GM19438 (cell line): Measurements from ENCODE around the gene LDLRAD1.
"Not testable (repeated sequence)": the region's sequence is repeated elsewhere in the genome, so short reads cannot be mapped to it uniquely, and the experiment has no call there.

ENCODE experiments used
- ATAC-seq: cut with Tn5 transposase; IDR thresholded peaks from one replicate; pipeline ENCODE4 v1.9.1; 2021; ENCODE audit warnings: low read depth; ENCODE audit not compliant: unreplicated experiment

LDLRAD1 gene

DNA sequence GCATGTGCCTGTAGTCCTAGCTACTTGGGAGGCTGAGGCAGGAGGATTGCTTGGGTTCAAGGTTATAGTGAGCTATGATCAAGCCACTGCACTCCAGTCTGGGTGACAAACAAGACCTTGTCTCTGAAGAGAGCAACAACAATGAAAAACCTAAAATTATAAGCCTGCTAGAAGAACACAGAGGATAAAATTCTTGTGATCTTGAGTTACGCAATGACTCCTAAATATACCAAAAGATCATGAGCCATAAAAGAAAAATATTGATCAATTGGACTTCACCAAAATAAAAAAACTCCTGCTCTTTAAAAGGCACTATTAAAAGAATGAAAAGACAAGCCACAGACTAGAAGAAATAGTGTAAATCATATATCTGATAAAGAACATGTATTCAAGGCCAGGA lies 22.3 kb downstream of the LDLRAD1 start:
- no peak for ATAC-seq

DNA sequence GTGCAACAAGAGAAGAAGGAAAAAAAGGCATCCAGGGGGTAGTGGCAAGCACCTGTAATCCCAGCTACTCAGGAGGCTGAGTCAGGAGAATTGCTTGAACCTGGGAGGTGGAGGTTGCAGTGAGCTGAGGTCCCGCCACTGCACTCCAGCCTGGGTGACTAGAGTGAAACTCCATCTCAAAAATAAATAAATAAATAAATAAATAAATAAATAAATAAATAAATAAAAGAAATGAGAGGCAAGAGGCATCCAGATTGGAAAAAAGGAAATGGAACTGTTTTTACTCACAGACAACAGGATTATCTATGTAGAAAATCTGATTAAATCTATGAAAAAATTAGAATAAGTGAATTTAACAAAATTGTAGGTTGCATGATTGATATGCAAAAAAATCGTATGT lies 23.5 kb downstream of the LDLRAD1 start:
- not testable (repeated sequence) for ATAC-seq

DNA sequence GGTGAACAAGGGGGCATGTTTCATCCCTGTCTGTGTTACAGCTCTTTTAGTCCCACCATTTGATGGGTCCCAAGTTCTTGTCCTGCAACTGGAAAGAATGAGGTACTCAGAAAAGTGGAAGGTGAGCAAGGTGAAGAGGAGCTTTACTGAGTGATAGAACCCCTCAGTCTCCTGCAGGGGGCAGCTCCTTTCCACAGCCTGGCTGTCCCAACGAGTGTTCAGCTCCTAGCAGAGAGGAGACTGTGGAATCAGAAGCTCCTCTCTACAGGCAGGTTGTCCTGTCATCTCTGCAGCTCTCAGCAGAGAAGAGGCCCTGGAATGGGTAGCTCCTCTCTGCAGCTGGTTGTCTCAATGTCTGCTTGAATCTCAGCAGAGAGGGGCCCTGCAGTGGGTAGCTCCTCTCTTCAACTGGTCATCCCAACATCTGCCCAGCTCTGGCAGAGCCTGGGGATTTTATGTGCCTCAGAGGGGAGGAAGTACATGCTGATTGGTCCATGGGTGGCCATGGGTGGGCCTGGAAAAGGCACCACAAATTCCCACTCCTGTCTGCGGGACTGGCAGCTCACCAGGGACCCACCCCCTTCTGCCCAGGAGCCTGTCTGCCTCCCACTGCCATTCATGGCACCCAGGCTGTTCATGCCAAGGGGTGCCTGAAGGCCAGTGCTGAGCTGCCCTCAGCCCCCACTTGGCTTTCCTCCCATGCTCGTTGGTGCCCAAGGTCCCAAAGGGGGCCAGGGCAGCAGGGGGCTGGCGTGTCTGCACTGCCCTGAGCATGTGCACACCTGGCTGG lies 25.7 kb downstream of the LDLRAD1 start:
- no peak for ATAC-seq

DNA sequence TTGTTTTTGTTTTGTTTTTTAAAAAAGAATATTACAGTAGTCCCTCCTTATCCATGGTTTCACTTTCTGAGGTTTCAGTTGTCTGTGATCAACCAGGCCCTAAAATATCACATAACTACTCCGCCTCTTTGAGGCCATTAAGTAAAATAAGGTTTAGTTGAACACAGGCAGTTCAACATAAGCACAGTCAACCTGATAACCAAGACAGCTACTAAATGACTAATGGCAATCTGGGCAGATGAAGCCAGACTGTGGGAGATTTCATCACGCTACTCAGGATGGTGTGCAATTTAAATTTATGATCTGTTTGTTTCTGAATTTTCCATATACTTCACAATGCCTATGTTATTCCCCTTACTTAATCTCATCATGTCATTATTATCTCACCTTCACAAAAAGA lies 30.1 kb downstream of the LDLRAD1 start:
- ATAC-seq: no peak

DNA sequence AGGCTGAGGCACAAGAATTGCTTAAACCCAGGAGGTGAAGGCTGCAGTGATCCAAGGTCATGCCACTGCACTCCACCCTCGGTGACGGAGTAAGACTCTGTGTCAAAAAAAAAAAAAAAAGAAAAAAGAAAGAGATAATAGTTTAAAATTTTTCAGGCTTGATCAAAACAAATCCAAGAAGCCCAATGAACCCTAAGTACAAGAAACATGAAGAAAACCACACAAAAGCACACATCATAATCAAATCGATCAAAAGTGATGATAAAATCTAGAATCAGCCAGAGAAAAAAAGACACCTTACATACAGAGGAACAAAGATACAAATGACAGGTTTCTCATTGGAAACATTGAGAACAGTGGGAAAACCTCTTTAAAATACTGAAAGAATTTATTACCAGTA lies 31.5 kb downstream of the LDLRAD1 start:
- ATAC-seq: no peak

DNA sequence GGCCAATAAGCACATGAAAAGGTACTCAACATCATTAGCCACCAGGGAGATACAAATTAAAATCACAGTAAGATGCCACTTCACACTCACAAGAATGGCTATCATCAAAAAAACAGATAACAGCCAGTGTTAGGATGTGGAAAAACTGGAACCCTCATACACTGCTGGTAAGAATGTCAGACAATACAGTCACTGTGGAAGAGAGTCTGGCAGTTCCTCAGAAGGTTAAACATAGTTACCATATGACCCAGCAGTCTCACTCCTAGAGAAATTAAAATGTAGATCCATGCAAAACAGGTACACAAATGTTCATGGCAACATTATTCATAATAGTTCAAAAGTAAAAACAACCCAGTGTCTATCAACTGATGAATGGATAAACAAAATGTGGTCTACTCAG lies 33.3 kb downstream of the LDLRAD1 start:
- no peak for ATAC-seq

DNA sequence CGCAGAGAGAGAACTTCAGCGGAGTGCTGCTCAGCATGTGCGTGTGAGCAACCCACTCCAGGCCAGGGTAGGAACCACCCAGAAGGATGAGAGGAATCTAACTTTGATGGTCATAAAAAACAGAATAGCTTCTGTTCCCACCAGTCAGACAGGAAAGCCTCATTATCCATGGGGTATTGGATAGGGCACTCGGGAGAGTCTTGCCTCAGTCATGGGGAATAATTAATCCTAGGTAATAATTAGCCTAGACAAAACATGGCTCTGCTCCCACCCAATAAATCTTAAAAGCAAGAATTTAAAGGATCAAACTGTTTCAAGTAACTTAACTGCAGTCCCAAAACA lies 35.3 kb downstream of the LDLRAD1 start:
- no peak for ATAC-seq

DNA sequence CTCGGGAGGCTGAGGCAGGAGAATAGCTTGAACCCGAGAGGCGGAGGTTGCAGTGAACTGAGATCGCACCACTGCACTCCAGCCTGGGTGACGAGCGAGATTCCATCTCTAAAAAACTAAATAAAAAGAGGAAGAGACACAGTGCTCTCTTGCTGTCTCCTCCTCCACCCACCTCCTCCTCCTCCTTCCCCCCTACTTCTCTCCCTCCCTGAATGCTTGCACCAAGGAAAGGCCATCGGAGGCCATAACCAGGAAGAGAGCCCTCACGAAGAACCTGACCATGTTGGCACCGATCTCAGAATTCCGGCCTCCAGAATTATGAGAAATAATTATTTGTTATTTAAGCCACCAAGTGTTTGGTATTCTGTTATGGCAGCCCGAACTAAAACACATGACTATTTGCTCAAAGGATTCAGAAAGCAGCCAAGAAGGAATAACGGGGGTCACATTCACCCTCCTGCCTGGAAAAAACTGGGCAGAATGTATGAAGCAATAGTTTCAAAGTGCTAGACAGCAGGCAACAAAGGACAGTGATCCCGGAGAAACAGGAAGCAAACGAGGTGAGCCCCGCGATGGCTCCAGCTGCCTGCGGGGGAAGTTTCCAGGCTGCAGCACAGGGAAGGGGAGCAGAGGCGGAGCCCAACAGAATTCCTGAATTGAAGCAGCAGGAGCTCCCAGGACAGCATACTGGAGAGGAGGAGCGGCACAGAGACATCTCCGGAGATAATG lies 35.8 kb downstream of the LDLRAD1 start:
- ATAC-seq: no peak

DNA sequence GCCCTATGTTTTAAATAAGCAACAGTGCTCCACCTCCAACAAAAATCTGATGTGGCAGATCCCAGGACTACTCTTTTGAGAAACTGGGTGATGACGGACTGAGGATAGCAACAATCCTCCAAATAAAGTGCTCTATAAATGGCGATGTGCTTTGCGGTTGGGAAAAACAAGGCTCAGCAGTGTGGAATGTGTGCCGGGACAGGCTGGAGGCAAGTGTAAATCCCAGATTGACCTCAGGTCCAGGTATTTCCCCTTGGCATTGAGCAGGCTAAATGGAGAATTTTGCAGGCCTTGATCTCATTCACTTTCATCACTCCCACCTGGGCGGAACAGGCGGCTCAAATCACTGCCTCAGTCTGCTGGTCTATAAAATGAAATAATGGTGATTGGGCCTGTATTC lies 36.8 kb downstream of the LDLRAD1 start:
- no peak for ATAC-seq

DNA sequence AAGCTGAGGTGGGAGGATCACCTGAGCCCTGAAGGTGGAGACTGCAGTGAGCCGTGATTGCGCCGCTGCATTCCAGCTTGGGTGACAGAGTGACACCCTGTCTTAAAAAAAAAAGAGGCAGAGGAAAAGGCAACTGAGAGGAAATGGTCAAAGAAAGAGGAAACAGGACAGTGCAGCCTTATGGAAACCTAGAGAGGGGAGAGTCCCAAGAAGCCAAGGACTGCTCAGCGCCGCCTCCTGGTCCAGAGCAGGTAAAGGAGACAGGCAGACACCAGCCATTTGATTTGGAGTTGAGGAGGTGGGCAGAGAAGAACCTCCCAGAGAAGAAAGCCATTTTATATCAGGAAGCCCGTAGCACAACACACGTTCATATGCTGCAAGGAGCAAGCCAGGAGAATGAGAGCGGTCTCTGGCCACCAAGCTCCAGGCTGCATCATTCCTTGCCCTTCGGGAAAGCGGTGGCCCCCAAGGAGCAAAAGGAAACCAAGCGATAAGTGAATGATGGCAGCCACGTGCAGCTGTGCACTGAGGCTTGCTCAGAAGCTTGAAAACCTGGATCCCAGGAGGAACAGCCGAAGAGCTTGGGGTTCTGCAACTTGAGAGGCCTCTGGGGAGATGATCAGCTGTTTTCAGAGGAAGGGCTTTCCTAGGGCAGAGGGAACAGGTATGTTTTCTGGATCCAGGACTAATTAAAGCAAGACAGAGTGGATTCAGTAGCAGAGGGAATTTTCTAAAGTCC lies 38.1 kb downstream of the LDLRAD1 start:
- no peak for ATAC-seq

DNA sequence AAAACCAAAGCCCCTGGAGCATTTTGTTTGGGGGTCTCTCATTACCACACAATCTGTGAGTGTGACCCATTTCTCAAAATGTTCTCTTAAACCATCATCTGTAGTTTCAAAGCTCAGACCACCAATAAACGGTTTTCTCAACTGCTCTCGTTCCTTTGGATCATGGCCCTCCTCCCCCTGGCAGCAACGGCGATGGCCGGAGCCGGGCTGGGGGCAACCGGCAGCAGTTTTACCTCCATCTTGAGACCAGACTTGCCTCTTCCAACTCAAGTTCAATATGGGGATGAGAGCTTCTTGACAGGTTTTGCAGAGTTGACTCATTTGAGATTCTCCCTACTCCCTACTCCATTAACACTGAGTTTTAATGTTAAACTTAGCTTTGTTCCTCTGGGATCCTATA lies 42.1 kb downstream of the LDLRAD1 start:
- ATAC-seq: no peak

DNA sequence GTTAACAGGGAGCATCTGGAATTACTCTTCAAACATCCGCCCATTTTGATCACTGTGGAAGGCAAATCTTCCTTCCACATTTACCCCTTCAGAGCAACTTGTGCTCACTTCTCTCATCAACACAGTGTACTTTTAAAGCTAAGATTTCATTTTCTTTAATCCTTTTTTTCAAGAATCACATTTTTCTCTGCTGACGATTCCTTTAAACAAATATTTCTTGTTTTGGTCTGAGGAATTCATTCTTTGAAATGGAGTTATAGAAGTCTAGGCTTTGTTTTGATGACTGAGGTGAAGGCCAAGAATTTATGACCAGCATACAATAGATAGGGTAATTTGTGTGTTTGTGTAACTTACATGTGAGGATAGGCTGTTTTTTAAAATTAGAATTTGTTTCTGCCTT lies 46.3 kb downstream of the LDLRAD1 start:
- no peak for ATAC-seq

DNA sequence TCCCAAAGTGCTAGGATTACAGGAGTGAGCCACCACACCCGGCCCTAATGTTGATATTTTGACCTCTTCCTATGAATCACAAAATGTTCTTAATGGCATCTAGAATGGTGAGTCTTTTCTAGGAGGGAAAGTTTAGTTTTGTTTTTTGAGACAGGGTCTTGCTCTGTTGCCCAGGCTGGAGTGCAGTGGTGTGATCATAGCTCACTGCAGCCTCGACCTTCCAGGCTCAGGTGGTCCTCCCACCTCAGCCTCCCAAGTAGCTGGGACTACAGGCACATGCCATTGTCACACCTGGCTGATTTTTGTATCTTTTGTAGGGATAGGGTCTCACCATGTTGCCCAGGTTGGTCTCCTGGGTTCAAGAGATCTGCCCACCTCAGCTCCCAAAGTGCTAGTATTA lies 48.7 kb downstream of the LDLRAD1 start:
- not testable (repeated sequence) for ATAC-seq

DNA sequence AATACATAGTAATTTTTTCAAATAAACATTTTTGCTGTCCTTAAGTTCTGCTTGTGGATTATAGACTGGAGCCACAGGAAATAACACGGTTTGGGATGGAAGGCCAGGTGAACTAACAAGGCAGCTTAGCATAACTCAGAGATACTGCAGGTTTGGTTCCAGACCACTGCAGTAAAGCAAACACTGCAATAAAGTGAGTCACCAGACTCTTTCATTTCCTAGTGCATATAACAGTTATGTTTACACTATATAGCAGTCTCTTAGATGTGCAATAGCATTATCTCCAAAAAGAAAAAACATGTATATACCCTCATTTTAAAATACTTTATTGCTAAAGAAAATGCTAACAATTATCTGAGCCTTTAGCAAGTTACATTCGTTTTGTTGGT lies 49.9 kb downstream of the LDLRAD1 start:
- ATAC-seq: no peak

DNA sequence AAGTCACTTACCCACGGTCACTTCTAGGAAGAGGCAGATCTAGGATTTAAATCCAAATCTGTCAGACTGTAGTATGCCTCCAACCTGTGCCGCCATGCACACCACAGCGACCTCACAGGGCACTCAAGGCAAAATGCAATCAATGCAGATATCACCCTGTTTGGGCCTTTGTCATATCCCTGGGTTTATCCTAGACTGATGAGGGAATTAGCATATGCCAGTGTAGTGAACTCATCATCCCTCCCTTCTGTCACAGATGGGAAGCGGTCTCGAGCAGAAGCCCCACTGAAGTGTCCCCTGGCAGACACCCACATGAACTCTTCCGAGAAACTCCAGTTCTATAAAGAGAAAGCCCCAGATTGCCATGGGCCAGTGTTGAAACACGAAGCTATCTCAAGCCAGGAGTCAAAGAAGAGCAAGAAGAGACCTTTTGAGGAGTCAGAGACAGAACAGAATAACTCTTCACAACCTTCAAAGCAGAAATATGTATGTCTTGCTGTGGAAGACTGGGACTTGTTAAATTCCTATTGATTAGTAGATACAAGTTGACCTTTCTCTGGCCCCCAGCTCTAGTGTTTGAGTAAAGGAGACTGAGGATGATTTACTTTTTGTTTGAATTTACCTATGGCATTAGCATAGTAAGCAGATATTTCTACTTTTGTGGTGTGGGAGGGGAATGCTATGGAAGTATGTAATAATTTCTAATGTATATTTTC lies 50.4 kb downstream of the LDLRAD1 start:
- no peak for ATAC-seq

DNA sequence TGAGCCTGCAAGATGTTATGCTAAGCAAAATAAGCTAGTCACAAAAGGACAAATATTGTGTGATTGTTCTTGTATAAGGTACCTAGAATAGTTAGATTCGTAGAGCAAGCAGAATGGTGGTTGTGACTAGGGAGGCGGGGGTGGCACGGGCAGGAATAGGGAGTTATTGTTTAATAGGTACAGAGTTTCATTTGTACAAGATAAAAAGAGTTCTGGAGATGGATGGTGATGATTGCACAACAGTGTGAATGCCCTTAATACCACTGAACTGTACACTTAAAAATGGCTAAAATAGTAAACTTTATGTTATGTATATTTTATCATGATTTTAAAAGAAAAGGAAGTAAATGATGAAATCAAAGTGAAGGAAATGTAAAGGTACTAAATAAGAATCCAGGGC lies 51.2 kb downstream of the LDLRAD1 start:
- no peak for ATAC-seq

DNA sequence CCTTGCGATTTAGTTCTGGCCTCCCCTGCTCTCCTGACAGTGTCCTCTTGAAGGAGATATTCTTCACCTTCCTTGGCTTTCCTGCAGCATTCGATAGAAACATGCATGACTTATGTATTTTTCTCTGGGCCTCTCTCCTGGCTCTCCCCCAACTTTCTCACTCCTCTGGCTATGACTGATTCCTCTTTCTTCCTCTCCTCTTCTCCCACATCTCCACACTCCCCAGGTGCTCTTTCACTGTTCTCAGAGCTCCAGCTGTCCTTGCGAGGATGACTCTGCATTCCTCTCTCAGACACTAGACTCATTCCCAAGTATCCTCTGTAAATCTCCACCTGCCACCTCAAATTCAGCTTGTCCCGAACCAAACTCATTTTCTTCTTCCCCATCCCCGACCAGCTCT lies 53.9 kb downstream of the LDLRAD1 start:
- ATAC-seq: no peak

DNA sequence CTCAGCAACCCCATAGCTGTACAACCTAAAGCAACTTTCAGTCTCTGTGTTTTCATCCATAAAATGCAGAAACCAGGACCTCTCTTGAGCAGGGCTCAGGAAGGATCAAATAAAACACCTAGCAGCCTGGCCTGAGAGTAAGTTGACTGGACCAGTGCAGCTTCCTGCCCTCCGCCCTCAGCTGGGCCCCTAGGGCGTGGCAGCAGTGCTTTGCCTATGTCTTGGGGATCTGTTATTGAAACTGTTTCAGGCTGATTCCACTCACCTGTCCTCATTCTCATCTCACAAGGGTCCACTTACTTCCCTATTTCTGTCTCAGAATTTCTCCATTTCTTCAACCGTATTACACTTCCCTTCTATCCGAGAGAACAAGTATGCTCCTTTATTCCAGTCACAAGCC lies 54.5 kb downstream of the LDLRAD1 start:
- no peak for ATAC-seq

DNA sequence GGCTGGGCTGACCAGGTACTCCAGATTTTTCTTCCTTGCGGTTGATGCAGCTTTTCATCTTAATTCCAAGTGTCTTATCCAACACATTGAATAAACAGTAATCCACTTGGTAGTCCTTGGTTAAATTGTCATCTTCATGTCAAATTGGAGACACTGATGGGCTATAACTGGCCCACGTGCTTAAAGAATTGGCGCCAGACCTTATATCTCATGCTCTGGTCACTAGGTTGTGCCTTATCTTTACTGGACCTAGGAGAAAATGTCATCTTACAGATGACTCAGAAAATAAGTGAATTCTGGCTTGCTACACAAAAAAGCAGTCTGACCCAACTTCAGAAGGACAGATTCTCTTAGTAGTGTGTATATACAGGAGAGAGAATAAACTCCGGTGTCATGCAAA lies 55.6 kb downstream of the LDLRAD1 start:
- no peak for ATAC-seq

DNA sequence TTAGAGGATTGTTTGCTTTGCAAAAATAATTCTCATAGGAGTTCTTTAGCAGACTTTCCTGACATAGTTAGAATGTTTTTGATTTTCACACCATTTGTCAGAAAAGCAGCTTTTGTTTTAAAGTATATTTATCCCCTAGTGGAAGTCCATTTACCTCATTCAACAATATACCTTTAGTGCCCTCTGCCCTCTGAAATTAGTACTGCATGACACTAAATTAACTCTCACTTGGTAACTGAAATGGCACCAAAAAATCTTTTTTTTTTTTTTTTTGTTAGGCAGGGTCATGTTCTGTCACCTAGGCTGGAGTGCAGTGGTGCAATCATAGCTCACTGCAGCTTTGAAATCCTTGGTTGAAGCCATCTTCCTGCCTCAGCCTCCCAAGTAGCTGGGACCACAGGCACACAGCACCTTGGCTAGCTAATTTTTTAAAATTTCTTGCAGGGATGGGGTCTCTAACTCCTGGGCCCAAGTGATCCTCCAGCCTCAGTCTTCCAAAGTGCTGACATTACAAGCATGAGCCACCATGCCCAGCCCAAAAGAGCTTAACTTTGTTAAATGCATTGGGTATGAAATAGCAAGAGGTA lies 58.2 kb downstream of the LDLRAD1 start:
- no peak for ATAC-seq
